SK-N-MC (cell line): ENCODE results near the gene PARP8.

Source experiments
- DNase-seq: peaks from one replicate; pipeline ENCODE4 v3.0.0-alpha.2; 2011; ENCODE audit warnings: low read depth, low spot score
- H3K27ac ChIP-seq: fragments of 200-600 bp; sonication (generic); 2 replicates; pipeline ENCODE4 v1.5.1; 2016; ENCODE audit warnings: mixed run types
- H3K36me3 ChIP-seq: fragments of 200-600 bp; sonication (generic); 2 replicates; pipeline ENCODE4 v1.6.1; 2017; ENCODE audit warnings: antibody characterized with exemption, low read length, mixed read lengths; ENCODE audit not compliant: insufficient read depth
- H3K4me3 ChIP-seq: fragments of 200-600 bp; sonication (generic); 2 replicates; pipeline ENCODE4 v1.5.1; 2016
- H3K9ac ChIP-seq: fragments of 200-600 bp; sonication (generic); 2 replicates; pipeline ENCODE4 v1.8.0; 2017; ENCODE audit warnings: mixed run types, mixed read lengths; ENCODE audit not compliant: insufficient read length
- H3K9me3 ChIP-seq: fragments of 200-600 bp; sonication (generic); 2 replicates; pipeline ENCODE4 v1.6.1; 2017; ENCODE audit warnings: low read depth, mild to moderate bottlenecking, antibody characterized with exemption, low read length, moderate library complexity, mixed read lengths
- EZH2 ChIP-seq: fragments of 200-600 bp; sonication (generic); IDR thresholded peaks from one replicate; pipeline ENCODE4 v1.6.1; 2017; ENCODE audit warnings: antibody characterized with exemption
- FOXP2 ChIP-seq: optimal IDR thresholded peaks from 2 replicates; pipeline ENCODE3; 2011; ENCODE audit warnings: mild to moderate bottlenecking, moderate library complexity; ENCODE audit not compliant: insufficient read depth; ENCODE audit errors: extremely low read length, control extremely low read depth
- POLR2AphosphoS5 ChIP-seq: IDR thresholded peaks from 2 replicates; pipeline ENCODE4 v1.6.1; 2012; ENCODE audit warnings: mild to moderate bottlenecking, low read depth, low read length, borderline replicate concordance

PARP8 gene

DNA sequence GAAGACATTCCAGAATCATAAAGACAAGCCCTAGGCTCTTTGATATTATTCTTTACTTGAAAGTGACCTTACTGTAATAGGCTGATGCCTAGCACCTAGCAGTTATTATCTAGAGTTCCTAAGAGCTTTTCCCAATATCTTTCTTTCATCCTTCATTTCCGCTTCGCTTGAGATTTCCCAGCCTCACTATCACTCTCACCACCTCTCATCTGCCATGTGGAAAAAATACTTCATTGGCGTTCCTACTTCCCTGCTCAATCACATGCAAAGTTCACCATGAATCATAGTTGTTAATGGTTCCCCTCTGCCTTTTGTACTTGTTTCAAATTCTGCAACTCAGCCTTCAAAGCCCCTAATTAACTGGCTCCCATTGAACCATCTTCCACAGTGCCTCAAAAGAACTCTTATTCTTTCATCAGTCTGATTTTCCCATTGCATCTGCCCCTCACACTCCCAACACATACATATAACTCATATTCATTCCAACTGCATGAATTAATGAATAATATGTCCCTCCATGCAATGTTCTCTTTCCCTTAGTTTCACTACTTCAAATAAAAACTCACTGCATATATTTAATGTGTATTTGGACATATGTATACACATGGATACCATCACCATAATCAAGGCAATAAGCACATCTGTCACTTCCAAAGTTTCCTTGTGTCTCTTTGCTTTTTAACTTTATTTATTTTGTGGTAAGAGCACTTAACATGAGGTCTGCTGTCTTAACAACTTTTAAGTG lies 221.6 kb downstream of the PARP8 start:
- Histone ChIP-seq H3K27ac (no peak overlapping the region), H3K36me3 (no peaks in the 10 kb centered on the region), H3K9ac (no peak overlapping the region), H3K4me3 (no peak overlapping the region), H3K9me3 (no peaks in the 10 kb centered on the region)
- no peak for DNase-seq
- no peak for TF ChIP-seq EZH2

DNA sequence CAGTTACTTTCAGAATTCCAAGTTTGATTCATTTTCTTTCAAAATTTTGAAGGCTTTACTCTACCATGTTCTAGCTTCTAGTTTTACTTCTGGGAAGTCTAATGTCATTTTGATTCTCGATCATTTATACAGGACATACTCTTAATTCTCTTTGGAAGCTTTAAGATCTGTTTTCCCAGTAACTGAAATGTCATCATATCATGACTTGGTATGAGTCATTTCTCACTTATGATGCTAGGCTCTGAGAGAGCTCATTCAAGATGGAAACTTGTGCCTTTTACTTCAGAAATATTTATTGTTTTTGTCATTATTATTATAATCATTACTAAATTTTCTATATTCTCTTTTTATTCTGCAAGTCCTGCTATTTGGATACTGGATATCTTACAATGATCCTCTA lies 222.3 kb downstream of the PARP8 start:
- H3K9me3 ChIP-seq = no peaks in the 10 kb centered on the region
- TF ChIP-seq EZH2 = no peak
- TF ChIP-seq FOXP2 = no peak
- no peak for TF ChIP-seq POLR2AphosphoS5

DNA sequence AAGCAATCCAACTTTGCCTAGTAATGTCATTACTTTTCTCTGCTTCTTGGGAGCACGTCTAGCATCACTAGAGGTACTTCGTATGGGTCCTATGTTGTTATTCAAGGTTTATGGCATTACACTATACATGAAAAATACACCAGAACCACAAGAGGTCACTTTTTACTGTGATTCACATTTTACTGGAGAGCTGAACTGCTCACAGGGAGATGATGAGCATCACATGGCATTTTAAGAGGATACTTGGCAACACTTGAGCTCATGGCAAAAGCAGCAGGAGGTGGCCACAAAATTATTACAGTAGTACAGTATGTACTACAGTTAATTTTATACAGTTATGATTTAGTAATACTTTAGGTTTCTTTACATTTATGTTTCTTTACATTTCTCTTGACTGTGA lies 223.4 kb downstream of the PARP8 start:
- DNase-seq = peak; percentile 5
- H3K27ac ChIP-seq = no peak overlapping the region
- H3K9me3 ChIP-seq = no peaks in the 10 kb centered on the region
- no peak overlapping the region for H3K9ac ChIP-seq
- TF ChIP-seq POLR2AphosphoS5 = no peak
- no peak for TF ChIP-seq FOXP2
- no peak for TF ChIP-seq EZH2
- no peak overlapping the region for H3K4me3 ChIP-seq
- no peaks in the 10 kb centered on the region for H3K36me3 ChIP-seq

More for the DNA sequence above, 222.3 kb downstream of the PARP8 start:
- Histone ChIP-seq H3K9ac (no peak overlapping the region), H3K4me3 (no peak overlapping the region), H3K36me3 (no peaks in the 10 kb centered on the region), H3K27ac (no peak overlapping the region)
- no peak for DNase-seq
